GM12864 (cell line): ENCODE measurements around the gene ZDHHC14.

ENCODE experiments used
- DNase-seq: peaks from one replicate; pipeline ENCODE4 v3.0.0-alpha.2; 2011; ENCODE audit warnings: low read depth
- H3K4me3 ChIP-seq: 2 replicates; pipeline ENCODE4 v1.5.1; 2011; ENCODE audit warnings: mild to moderate bottlenecking, low read depth, low read length, control low read depth
- CTCF ChIP-seq: IDR thresholded peaks from 2 replicates; pipeline ENCODE4 v1.5.1; 2011; ENCODE audit warnings: low read depth, mild to moderate bottlenecking, moderate library complexity, low read length, control low read depth, inconsistent platforms; ENCODE audit errors: missing control alignments

ZDHHC14 gene

GRCh38 chr6:157368359-157369049, 12.5 kb upstream of the ZDHHC14 start:
- no peak for DNase-seq
- TF ChIP-seq CTCF, result no peak
- no peak overlapping the region for H3K4me3 ChIP-seq

- no peak for TF ChIP-seq CTCF
- no peak overlapping the region for H3K4me3 ChIP-seq
- DNase-seq, result no peak
Observed at GRCh38 chr6:157370755-157371154, 10.2 kb upstream of the ZDHHC14 start.

GRCh38 chr6:157372501-157373280, 8.3 kb upstream of the ZDHHC14 start:
- H3K4me3 ChIP-seq, result no peak overlapping the region
- DNase-seq, result no peak
- TF ChIP-seq CTCF, result no peak

- H3K4me3 ChIP-seq, result no peak overlapping the region
- no peak for DNase-seq
- no peak for TF ChIP-seq CTCF
Observed at GRCh38 chr6:157374889-157375443, 6.0 kb upstream of the ZDHHC14 start.

DNA sequence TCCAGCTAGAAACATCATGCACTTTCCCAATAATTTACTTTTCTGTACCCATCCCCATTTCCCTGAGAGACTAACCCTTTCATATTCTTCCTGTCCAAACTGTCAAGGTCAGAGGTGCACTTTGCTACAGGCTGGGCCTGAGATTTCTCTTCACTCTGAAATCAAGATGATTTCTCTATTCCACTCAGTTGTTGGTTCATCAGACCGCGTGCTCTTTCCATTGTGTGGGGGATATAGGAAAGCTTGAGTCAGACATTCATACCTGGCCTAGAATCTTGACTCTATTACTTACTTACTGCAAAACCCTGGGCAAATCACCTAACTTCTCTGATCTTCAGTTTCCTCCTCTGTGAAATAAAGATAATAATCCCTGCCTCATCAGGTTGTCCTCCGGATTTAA, 4.7 kb upstream of the ZDHHC14 start:
- no peak for TF ChIP-seq CTCF
- DNase-seq, result no peak

DNA sequence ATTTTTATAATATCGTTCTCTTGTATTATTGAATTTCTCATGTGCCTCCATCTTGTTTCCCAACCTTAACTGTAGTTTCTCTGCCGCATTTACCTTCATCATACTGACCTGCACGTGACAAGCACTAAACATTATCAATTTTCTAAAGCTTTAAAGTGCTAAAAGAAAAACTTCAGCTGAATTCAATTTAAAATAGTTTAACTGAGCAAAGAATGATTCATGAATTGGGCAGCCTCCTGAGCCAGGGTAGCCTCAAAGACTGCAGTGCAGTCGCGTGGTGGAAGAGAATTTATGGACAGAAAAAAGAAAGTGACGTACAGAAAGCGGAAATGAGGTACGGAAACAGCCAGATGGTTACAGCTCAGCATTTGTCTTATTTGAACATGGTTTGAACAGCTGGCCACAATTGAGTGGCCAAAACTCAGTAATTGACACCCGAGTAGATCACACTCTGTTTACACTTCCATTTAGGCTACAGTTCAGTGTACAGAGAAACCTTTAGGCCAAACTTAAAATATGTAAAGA, 4.2 kb upstream of the ZDHHC14 start:
- TF ChIP-seq CTCF, result no peak
- no peak for DNase-seq
- H3K4me3 ChIP-seq, result no peak overlapping the region

More for the DNA sequence above, 4.7 kb upstream of the ZDHHC14 start:
- no peak overlapping the region for H3K4me3 ChIP-seq
